Smooth muscle cell (in vitro differentiated cells): ENCODE measurements around the gene BTBD2. TPM values are rescaled to one million over a fixed set of nuclear protein-coding genes. Genes with fewer than 3 reads are reported as not detected.

ENCODE experiments used
- DNase-seq: peaks from one replicate; lab custom pipeline; 2025; ENCODE audit not compliant: unreplicated experiment; lab: John Stamatoyannopoulos, UW
- H2AFZ ChIP-seq: fragments of 200-600 bp; sonication (generic); 2 replicates; pipeline ENCODE4 v1.6.0; 2016; ENCODE audit warnings: antibody characterized with exemption, low read depth, mild to moderate bottlenecking
- H3F3A ChIP-seq: fragments of 200-600 bp; sonication (generic); 2 replicates; pipeline ENCODE4 v1.6.0; 2017; ENCODE audit warnings: antibody characterized with exemption, low read depth
- H3K27ac ChIP-seq: fragments of 200-600 bp; sonication (generic); 2 replicates; pipeline ENCODE4 v1.5.1; 2016; ENCODE audit warnings: low read depth, mild to moderate bottlenecking
- H3K27me3 ChIP-seq: fragments of 200-600 bp; sonication (generic); 2 replicates; pipeline ENCODE4 v1.6.1; 2016; ENCODE audit warnings: low read depth, mild to moderate bottlenecking
- H3K36me3 ChIP-seq: fragments of 200-600 bp; sonication (generic); 2 replicates; pipeline ENCODE4 v1.5.1; 2016; ENCODE audit warnings: low read depth
- H3K4me1 ChIP-seq: fragments of 200-600 bp; sonication (generic); 2 replicates; pipeline ENCODE4 v1.5.1; 2016; ENCODE audit warnings: low read depth
- H3K4me2 ChIP-seq: fragments of 200-600 bp; sonication (generic); 2 replicates; pipeline ENCODE4 v1.6.0; 2016; ENCODE audit warnings: mild to moderate bottlenecking
- H3K4me3 ChIP-seq: fragments of 200-600 bp; sonication (generic); 2 replicates; pipeline ENCODE4 v1.5.1; 2016; ENCODE audit warnings: mild to moderate bottlenecking
- H3K79me2 ChIP-seq: fragments of 200-600 bp; sonication (generic); 2 replicates; pipeline ENCODE4 v1.6.0; 2016; ENCODE audit warnings: low read depth, mild to moderate bottlenecking
- H3K9ac ChIP-seq: fragments of 200-600 bp; sonication (generic); 2 replicates; pipeline ENCODE4 v1.6.0; 2016; ENCODE audit warnings: low read depth
- H3K9me3 ChIP-seq: fragments of 200-600 bp; sonication (generic); replicated peaks from 2 replicates; pipeline ENCODE4 v1.5.1; 2016; ENCODE audit warnings: low read depth
- H4K20me1 ChIP-seq: fragments of 200-600 bp; sonication (generic); 2 replicates; pipeline ENCODE4 v1.6.0; 2016; ENCODE audit warnings: low read depth
- CTCF ChIP-seq: fragments of 200-600 bp; sonication (generic); IDR thresholded peaks from 2 replicates; pipeline ENCODE4 v1.5.1; 2017; ENCODE audit warnings: borderline replicate concordance, mild to moderate bottlenecking, antibody characterized with exemption; ENCODE audit not compliant: insufficient read depth, poor library complexity, severe bottlenecking
- WGBS: methylation state at CpG from one replicate; pipeline ENCODE4 v1.1.7; 2016; ENCODE audit warnings: low lambda C conversion rate; 5-methylcytosine and 5-hydroxymethylcytosine counted together
- polyA plus RNA-seq: library from polyadenylated mRNA; unstranded; fragments of >200 nt; fragmentation: Nextera tagmentation; extraction: Ambion mirVana; gene quantifications from 2 replicates; pipeline ENCODE4 v1.2.1, GENCODE V29; 2016
- total RNA-seq: library from RNA; depleted of rRNA; stranded (reverse); fragments of >200 nt; gene quantifications from 2 replicates; pipeline ENCODE4 v1.2.3, GENCODE V29; 2014

BTBD2 gene
- total and polyA plus RNA-seq, 2 experiments from 2014 or later, result 37.8 to 63.2 TPM

DNA sequence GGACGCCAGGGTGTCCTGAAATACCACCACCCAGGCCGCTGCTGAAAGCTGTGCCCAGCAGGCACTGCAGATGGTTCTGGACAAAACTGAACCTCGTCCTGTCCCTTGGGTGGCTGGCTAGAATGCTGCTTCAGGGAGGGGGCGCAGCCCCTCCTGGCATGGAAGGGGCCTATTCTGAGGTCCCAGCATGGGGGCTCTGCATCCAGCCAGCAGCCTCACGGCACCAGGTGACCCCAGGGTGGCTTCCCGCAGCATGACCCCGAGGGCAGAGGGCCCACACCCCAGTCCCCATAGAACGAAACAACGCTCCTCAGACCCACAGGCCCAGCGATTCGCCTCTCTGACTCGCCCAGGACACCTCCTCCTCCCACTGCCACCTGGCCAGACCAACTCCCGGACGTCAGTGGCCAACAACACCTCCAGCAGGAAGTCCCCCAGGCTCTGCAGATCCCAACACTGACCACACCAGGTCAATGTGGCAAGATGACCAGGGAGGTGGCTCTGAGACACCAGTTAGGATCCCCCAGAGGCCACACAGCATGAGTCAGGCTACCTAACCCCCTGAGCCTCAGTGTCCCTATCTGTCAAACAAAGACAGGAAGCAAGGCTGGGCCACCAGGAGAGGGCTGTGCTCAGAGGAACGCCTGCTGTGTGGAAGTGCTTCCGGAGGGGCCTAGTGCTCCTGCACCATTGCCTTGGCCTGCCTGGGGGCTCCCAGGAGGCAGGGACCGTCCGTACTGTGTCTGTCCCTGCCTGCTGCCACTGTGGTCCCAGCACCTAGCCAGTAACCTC lies 29.4 kb upstream of the BTBD2 start:
- Histone ChIP-seq H3K4me3 (no peak overlapping the region), H3K36me3 (no peaks in the 10 kb centered on the region), H3K4me2 (no peak overlapping the region), H3K27me3 (no peaks in the 10 kb centered on the region), H2AFZ (no peak overlapping the region), H3K9ac (no peak overlapping the region), H3K79me2 (peaks cover 35% of the 10 kb centered on the region), H4K20me1 (peaks cover 80% of the 10 kb centered on the region), H3F3A (no peaks in the 10 kb centered on the region), H3K9me3 (no peaks in the 10 kb centered on the region), H3K4me1 (peaks cover 25% of the 10 kb centered on the region), H3K27ac (no peak overlapping the region)
- DNase-seq, result no peak
- no peak for TF ChIP-seq CTCF
- WGBS, result 95% methylated on average over 18 of the region's 18 CpGs

DNA sequence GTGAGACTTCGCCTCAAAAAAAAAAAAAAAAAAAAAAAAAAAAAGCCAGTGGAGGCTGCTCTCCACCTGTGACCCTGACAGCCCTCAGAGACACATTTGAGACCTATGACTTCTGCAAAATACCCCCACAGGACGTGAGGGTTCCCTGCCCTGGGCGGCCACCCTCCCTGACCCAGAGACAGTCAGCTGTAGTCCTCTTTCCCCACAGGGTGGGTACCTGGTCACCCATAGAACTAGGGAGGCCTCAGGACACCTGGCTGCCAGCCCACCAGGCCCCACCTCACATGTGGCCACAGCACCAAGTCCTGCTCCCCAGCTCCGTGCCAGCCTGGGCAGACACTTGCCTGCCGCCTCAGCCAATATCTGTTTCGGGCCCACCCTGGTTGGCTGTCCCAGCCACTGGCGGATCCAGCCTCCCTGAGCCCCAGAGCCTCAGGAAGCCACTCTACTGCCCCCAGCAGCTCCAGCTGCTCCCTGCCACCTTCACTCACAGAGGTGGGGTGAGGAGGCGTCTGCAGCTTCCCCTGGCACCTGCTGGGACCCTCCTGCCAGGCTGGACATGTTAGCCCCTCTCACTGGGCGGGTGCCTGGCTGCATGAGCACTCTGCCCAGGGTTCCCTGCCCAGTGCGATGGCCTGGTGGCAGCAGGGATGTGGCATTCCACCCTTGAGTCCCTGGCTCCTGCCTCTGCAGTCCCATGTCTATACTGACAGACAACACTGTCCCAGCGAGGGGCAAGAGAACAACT lies 28.6 kb upstream of the BTBD2 start:
- peaks cover 27% of the 10 kb centered on the region for H3K79me2 ChIP-seq
- peaks cover 20% of the 10 kb centered on the region for H3K4me1 ChIP-seq
- H4K20me1 ChIP-seq, result peaks cover 73% of the 10 kb centered on the region
- WGBS, result 97% methylated on average over 10 of the region's 11 CpGs
- no peaks in the 10 kb centered on the region for H3K27me3 ChIP-seq
- H3K4me3 ChIP-seq, result no peak overlapping the region
- no peak for DNase-seq
- no peaks in the 10 kb centered on the region for H3F3A ChIP-seq
- no peak overlapping the region for H3K27ac ChIP-seq
- no peak overlapping the region for H3K4me2 ChIP-seq
- no peaks in the 10 kb centered on the region for H3K36me3 ChIP-seq
- no peak overlapping the region for H3K9ac ChIP-seq
- H2AFZ ChIP-seq, result no peak overlapping the region
- TF ChIP-seq CTCF, result no peak
- H3K9me3 ChIP-seq, result no peaks in the 10 kb centered on the region

GRCh38 chr19:2043251-2043641 lies 27.7 kb upstream of the BTBD2 start:
- no peaks in the 10 kb centered on the region for H3K36me3 ChIP-seq
- whole genome bisulfite sequencing, result 94% methylated on average over 9 of the region's 9 CpGs

More at GRCh38 chr19:2043251-2043641, 27.7 kb upstream of the BTBD2 start:
- Histone ChIP-seq H3F3A (no peaks in the 10 kb centered on the region), H3K4me1 (peaks cover 16% of the 10 kb centered on the region), H3K9me3 (no peaks in the 10 kb centered on the region), H4K20me1 (peaks cover 64% of the 10 kb centered on the region), H3K27ac (no peak overlapping the region), H3K4me2 (no peak overlapping the region), H3K79me2 (peaks cover 18% of the 10 kb centered on the region), H3K9ac (no peak overlapping the region), H3K4me3 (no peak overlapping the region), H2AFZ (no peak overlapping the region), H3K27me3 (no peaks in the 10 kb centered on the region)
- no peak for DNase-seq
- no peak for TF ChIP-seq CTCF
